NCI-H1417 treated with DMSO at 0.1 percent for 48 hours (cell line): ENCODE results near the gene FAIM.
"Not testable (repeated sequence)": the region's sequence is repeated elsewhere in the genome, so short reads cannot be mapped to it uniquely, and the experiment has no call there.

Experiments
- DNase-seq: peaks from one replicate; lab custom pipeline; 2025; lab: John Stamatoyannopoulos, UW

Gene FAIM, protein sequence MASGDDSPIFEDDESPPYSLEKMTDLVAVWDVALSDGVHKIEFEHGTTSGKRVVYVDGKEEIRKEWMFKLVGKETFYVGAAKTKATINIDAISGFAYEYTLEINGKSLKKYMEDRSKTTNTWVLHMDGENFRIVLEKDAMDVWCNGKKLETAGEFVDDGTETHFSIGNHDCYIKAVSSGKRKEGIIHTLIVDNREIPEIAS

DNA sequence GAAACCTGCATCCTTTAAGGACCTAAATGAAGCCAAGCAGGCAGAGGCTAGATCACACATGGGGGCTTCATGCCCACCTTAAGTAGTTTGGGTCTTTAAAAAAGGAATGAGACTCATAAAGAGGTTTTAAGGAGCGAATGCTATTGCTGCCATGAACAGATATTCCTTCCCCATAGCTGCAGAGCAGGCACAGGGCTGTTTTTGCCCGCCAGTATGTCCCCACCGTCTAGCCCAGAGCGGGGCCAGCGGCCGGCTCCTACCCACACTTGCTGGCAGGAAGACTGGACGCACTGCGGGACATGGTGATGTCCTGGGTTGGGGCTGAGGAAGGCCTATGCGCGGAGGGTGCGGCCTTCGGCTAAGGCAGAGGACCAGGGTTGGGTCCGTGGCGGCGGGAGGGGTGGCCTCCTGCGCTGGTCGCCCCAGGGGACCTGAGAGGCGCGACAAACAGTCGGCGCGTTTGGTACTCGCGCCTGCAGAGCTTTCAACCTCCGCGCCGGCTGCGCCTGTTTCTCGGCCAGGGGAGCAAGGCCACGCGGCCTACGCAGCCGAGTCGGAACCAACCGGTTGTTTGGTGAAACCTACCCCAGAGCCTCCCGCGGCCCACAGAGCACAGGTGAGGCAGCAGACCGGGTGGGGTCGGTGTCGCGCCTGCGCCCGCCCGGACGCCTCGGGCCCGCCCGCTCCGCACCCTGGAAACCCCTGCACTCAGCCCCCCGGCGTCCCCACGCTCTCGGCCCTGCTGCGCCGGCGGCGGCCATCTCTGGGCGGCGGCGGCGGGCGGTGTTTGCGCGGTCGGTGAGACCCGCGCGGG, at the start of gene FAIM:
Gene FAIM (plus strand): TSS at position 450 of the 814 bp plus-strand sequence. CDS start 10,956 bp downstream, outside the sequence.
- DNase-seq: peak; percentile 36

DNA sequence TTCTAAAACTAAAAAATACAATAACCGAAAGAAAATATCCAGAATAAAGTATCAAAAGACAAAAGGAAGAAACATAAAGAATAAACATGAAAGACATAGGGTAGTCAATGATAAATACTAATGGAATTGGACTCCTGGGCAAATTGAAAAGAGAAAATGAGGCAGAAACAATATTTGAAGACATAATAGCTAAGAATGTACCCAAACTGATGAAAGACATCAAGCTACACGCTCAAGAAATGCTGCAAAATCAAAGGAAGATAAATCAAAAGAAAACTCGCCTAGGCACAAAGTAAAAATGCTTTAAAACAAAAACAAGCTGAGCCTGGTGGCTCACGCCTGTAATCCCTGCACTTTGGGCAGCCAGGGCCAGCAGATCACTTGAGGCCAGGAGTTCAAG, 49.4 kb upstream of the FAIM start:
- no peak for DNase-seq

DNA sequence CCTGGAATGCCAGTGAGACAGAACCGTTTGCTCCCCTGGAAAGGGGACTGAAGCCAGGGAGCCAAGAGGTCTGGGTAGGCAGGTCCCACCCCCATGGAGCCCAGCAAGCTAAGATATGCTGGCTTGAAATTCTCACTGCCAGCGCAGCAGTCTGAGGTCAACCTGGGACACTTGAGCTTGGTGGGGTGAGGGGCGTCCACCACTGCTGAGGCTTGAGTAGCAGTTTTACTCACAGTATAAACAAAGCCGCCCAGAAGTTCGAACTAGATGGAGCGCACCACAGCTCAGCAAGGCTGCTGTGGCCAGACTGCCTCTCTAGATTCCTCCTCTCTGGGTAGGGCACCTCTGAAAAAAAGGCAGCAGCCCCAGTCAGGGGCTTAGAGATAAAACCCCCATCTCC, 48.1 kb upstream of the FAIM start:
- no peak for DNase-seq

DNA sequence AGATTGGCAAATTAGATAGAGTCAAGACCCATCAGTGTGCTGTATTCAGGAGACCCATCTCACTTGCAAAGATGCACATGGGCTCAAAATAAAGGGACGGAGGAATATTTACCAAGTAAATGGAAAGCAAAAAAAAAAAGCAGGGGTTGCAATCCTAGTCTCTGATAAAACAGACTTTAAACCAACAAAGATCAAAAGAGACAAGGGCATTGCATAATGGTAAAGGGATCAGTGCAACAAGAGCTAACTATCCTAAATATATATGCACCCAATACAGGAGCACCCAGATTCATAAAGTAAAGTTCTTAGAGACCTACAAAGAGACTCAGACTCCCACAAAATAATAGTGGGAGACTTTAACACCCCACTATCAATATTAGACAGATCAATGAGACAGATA, 45.7 kb upstream of the FAIM start:
- not testable (repeated sequence) for DNase-seq

DNA sequence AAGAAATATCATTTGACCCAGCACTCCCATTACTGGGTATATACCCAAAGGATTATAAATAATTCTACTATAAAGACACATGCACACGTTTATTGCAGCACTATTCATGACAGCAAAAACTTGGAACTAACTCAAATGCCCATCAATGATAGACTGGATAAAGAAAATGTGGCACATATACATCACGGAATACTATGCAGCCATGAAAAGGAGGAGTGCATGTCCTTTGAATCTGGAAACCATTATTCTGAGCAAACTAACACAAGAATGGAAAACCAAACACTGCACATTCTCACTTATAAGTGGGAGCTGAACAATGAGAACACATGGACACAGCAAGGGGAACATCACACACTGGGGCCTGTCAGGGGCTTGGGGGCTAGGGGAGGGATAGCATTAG, 42.3 kb upstream of the FAIM start:
- not testable (repeated sequence) for DNase-seq

DNA sequence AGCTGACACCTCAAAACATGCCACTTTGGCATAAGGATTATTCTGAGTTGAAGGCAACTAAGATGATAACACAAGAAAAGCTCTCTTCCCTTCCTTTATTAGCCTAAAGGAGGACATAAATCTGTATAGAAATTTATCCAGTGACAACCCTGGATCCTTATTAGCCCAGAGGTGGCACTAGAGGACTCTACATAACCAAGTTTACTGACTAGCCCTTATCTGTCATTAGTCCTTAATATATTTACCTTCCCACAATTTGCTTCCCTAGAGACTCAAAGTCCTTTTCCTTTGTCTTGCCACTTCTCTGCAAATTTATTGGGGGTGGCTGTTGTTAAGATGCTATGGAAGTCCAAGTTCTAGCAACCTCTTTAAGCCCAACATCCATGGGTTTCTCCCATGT, 41.2 kb upstream of the FAIM start:
- DNase-seq: no peak

DNA sequence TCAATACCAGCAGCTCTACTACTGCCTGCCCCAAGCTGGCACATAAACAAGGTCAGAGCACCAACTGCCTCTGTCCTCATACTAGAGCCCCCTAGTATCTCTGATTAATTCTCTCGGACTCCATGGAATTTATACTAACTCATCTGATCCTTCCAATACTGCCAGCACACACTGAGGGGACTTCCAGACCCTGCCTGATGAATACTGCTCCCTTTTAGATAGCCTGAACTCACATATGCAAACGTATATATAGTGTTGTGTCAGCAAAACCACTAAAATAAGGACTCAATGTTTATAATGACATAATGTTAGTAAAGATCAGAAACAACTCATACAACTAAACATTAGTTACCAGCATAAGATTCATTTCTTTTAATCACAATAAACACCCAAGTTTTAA, 39.5 kb upstream of the FAIM start:
- no peak for DNase-seq

DNA sequence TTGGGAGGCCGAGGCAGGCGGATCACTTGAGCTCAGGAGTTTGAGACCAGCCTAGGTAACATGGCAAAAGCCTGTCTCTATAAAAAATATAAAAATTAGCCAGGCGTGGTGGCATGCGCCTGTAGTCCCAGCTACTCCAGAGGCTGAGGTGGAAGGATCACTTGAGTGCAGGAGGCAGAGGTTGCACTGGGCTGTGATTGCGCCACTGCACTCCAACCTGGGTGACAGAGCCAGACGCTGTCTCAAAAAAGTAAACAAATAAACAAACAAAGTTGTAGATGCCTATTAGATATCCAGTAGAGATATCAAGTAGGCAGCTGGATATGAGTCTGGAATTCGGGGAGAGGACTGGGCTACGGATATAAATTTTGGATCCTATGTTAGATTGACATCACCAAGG, 38.9 kb upstream of the FAIM start:
- not testable (repeated sequence) for DNase-seq

DNA sequence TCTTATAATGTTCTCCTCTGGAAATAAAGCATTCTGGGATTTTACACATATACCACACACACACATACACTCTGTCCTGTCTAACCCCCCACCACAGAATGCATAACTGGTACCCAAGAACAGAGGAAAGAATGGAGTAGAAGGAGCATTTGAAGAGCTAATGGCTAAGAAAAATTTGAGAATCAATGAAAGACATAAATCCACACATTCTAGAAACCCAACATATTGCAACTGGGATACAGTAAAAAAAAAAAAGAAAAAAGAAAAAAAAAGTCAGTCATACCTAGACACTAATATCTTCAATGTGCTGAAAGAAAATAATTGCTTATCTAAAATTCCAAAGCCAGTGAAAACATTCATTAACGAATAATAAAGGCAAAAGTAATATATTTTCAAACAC, 35.4 kb upstream of the FAIM start:
- DNase-seq: no peak

DNA sequence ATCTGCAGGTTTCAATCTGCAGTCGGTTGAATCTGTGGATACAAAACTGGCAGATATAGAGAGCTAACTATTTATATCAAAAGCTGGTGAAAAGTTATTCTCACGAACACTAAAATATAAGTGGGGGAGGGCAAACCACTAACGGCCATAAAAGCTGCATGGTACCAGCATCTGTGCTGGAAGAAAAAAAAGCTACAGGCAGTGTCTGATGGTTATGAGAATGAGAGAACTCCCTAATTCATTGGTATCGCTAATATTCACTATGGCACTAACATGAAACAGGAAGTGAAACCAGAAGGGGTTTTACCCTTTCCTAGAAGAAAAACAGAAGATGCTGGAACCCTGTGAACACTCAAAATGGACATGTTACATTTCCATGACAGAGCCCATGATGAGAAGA, 30.4 kb upstream of the FAIM start:
- no peak for DNase-seq

DNA sequence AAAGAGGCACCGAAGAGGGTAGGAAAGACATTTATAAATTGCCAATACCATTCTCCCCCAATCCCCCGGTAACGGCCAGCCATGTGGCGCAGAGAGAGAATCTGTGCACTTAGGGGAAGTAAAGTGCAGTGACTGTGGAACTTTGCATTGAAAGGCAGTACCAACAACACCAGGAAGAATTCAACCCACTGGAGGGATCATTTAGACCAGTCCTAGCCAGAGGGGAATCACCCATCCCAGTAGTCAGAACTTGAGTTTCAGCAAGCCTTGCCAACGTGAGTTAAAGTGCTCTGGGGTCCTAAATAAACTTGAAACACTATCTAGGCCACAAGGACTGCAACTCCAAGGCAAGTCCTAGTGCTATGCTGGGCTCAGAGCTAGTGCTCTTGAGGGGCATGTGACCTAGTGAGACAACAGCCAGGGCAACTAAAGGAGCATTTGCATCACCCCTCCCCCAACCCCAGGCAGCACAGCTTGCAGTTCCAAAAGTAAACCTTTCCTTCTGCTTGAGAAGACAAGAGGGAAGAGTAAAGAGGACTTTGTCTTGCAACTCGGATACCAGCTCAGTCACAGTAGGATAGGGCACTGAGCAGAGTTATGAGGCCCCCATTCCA, 29.5 kb upstream of the FAIM start:
- DNase-seq: no peak

DNA sequence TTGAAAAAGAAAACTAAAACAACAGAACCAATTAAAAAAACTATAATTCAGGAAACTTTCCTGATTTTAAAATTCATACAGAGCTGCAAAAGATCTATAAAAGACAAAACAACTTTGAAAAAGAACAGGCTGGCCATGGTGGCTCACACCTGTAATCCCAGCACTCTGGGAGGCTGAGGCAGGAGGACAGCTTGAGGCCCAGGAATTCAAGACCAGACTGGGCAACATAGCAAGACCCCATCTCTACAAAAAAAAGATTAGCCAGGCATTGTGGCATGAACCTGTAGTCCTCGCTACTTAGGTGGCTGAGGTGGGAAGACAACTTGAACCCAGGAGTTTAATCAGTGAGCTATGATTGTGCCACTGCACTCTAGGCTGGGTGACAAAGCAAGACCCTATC, 21.2 kb upstream of the FAIM start:
- DNase-seq: no peak

DNA sequence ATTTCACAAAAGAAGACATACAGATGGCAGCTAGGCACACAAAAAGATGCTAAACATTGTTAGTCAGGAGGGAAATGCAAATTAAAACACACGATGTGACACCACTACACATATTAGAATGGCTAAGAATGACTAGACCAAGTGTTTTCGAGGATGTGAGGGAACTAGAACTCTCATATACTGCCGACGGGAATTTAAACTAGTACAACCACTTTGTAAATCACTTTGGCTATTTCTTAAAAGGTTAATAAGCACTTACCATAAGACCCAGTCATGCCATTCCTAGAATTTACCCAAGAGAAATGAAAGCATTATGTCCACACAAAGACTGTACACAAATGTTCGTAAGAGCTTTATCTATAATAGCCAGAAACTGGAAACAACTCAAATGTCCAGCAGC, 20.1 kb upstream of the FAIM start:
- DNase-seq: no peak

DNA sequence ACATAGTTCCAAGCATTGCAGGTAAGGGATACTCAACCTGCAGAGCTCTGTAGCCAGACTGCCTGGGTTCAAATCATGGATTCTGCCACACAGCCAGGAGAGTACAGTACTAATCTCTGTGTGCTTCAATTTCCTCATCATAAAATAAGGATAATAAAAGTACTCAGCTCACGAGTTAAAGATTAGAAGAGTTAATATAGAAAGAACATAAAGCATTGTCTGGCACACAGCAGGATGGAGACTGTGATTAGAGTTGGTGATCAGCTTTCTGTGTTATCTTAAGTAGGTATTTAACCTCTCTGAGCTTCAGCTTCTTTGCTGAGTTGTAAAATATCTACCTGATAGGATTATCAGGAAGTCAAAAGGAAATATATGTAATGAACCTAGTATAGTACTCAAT, 17.2 kb upstream of the FAIM start:
- no peak for DNase-seq

DNA sequence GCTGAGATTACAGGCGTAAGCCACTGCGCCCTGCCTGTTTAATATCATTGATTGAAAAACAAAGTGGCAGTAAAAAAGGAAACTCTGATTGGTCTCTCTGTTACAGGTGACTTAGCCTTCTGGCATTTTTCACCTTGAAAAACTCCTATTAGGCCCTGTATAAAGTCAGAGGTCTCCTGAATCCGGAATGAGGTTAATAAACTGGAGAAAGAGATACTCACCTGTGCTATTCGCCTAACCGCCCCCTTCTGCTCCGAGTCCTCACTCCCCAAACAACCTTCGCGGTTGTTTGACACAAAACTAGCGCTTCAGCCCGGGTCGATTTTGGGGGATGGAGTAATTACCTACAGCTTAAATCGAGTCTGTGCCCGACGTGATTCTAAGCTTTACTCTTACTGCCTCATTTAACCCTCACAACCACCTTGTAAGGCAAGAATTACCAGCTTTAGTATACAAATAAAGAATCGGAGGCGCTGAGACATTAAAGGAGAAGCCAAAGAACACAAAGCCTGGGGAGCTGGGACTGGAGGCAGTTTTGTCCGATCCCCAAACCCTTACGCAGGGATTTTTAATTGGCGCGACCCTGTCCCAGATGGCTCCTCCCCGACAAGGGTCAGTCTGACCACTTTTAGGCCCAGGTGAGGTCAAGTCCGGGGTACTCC, 15.0 kb upstream of the FAIM start:
- DNase-seq: no peak

DNA sequence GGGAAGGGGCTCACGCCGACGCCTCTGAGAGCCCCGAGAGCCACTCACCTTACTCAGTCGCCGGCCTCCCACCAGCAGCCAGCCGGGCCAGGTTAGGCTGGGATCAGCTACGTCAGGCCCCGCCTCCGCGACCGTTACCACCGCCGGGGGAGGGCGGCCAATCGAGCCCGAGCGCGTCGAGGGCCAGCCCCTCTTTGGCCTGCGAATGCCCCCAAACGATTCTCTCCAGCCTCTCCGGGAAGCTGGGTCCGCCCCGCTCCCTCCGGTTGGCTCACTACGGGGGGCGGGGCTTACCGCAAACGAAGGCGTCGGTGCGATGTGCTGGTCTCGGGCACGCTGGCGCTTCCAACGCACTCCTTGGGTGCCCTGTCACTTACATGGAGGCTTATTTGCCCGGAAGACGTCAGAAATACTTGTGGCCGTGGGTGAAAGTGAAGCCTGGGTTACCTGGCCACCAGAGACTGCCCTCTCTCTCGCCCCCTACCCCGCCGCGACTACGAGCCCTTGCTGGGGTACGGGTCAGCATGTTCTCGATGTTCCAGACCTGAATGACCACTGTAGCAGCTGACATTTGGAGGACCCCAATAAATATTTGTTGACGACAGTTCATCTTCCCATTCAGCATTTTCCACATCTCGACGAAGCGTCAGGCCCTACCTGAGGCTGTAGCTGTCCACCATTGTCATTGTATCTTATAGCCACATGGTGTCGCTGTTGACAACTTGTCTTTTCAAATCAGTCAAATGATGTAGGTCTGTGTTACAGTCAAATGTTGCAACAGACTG, 14.2 kb upstream of the FAIM start, which contains the start of gene CEP70:
Gene CEP70 (minus strand): TSS at position 111 of the 785 bp plus-strand sequence. CDS start 21,333 bp downstream, outside the sequence.
- DNase-seq: no peak

DNA sequence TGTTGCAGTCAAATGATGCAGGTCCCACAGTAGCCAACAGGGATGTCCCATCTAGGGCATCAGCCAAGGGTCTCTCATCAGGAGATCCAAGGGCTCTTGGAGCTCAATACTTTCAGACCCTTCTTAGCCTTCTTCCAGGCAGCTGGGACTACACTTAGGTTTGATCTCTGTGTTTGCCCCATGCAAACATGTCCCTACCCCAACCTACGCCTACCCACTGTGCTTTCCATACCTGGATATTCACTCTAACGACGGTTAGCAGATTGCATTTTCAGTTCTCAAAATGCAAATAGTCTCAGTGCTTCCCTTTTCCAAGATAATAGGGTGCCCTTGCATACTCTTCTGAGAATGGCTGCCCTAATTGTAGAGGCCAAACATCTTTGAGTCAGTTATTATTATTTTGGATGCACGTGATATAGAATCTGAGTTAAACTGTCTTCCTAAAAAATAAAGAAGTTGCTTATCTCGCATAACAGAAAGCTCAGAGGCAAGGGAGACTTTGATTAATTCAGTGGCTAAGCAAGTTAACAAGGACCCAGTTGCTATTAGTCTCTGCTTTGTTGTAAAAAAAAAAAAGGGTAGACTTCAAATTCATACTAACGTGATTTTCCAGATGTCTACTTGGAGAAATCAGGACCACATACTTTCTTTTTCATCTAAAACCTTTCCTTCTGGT, 13.5 kb upstream of the FAIM start:
- no peak for DNase-seq

DNA sequence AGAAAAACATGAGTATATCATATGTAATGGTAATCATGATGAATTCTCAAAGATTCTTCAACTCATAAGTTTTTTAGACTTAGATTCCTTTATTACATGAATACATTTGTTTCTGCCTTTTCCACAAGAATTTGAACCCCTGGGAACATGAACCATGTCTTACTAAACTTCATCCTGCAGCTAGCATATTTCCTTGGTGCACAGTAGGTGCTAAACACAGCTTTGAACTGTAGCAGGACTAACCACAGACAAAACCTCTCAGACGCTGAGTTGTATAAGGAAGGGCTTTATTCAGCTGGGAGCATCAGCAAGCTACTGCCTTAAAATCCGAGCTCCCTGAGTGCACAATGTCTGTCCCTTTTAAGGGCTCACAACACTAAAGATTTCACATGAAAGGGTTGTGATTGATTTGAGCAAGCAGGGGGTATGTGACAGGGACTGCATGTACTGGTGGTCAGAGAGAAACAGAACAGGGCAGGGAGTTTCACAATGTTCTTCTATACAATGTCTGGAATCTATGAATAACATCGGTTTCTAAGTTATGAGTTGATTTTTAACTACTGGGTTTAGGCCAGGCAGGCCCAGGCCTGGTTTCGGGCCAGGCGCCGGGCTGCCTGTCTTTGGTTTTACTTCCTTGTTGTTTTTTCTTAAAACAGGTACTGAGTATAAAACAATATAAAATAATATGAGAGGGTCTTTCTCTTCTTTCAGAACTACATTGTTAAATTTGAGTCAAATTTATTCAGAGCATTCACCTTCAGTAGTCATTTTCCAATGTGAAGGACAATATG, 11.2 kb upstream of the FAIM start:
- not testable (repeated sequence) for DNase-seq

DNA sequence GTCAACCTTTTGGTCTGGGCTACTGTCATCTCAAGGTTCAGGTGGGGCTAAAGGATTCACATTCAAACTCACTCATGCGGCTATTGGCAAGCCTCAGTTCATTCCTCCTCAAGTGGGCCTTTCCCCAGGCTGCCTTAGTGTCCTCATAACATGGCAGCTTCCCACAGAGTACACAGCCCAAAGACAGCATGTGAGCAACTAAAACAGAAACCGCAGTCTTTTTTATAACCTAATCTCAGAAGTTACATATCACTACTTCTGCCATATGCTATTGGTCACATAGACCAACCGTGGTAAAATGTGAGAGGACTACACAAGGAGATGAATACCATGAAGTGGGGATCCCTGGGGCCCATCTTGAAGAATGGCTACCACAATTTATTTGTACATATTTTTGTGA, 10.0 kb upstream of the FAIM start:
- DNase-seq: no peak

DNA sequence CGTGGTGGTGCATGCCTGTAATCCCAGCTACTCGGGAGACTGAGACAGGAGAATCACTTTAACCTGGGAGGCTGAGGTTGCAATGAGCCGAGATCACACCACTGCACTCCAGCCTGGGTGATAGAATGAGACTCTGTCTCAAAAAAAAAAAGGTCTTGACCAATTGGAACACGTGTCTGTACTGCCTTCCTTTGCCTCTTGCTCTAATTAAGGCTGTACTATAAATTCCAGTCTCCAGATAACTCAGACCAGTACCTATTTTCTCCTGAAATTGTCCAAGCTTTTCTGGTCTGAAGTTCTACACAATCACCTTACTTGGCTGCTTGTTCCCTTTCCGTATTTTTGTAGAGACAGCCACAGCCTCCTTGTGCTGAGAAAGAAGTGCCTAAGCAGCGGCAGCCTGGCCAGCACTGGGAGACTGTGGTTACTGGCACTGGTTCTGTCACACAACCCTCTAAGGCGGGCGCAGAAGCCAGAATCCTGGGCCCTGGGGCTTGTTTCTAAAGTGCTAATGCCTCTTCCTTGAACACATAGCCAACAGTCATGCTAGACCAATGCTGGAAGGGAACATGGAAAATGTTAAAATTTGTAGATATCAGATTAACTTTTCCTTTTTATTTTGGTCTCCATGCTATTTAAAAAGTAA, 8.3 kb upstream of the FAIM start:
- DNase-seq: no peak
